Fibroblast of the aortic adventitia (primary cell): ENCODE results near the gene SHOC1. TPM values are rescaled to one million over a fixed set of nuclear protein-coding genes. Genes with fewer than 3 reads are reported as not detected.

ENCODE experiments used
- DNase-seq: peaks from one replicate; pipeline ENCODE4 v3.0.0-alpha.2; 2010; ENCODE audit warnings: low read depth
- H3K4me3 ChIP-seq: 2 replicates; pipeline ENCODE4 v1.5.1; 2011; ENCODE audit warnings: low read depth, mild to moderate bottlenecking, control low read depth, low read length, moderate library complexity
- CTCF ChIP-seq: IDR thresholded peaks from 2 replicates; pipeline ENCODE4 v1.5.1; 2011; ENCODE audit warnings: mild to moderate bottlenecking, low read length, control low read depth, inconsistent platforms; ENCODE audit not compliant: insufficient read depth
- total RNA-seq: library from RNA; depleted of rRNA; stranded (reverse); fragments of >200 nt; gene quantifications from 2 replicates; pipeline ENCODE4 v1.2.3, GENCODE V29; 2012; ENCODE audit warnings: low replicate concordance

Gene SHOC1
- total RNA-seq = 0.09 TPM in 1 of 2 replicates, not detected in the other

DNA sequence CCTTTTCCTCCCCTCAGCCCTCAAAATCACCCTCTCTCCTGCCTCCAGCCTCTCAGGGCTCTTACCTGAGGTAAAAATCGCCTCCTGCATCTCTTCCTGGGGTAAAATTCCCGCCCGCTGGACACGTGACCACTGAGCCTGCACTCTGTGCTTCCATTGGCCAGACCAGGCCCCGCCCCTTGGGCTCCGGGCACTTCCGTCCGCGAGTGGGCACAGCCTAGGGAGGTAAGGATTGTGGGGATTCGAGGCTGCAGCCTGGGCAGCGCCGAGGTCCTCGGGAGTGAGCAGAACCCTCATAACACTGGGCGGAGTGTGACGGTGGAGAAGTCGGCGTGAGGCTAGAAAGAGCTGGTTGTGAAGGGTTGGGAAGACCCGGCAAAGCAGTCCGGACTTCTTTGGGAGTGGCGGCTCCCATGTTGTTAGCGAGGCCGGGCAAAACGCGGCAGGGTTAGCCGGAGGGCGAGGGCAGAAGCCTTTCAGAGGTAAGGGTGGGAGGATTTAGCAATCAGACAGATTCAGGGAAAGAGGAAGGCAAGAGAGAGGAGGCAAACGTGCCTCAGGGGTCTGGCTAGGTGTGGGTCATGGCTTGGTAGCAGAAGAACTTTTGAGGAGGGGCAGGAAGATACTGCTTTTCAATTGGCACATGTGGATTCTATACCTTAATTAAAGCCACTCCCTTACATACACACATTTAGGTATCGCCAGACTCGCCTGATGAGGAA is at the start of gene SHOC1:
TSS of gene SHOC1 (minus strand) at position 103 of the 722 bp plus-strand sequence. CDS start 3,519 bp downstream, outside the sequence.
- H3K4me3 ChIP-seq = no peak within 1 kb of the TSS
- no peak for DNase-seq
- TF ChIP-seq CTCF = no peak

DNA sequence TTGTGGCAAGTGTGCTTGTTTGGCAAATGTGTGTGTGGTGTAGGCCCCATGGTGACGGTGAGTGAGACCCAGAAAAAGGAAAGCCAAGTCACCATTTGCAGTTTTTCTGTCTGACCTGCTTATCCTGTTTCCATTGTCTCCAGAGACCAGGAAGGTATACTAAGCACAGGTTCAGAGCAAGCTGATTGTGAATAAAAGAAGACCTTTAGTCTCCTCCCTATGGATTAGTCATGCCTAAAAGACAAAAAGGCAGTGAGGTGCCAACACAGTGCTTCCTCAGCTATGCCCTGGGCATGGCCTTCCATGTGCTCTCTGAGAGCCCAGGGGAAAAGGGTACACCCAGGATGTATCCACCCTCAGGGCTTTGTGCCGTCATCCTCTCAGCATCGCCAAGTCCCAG is 49.2 kb upstream of the SHOC1 start:
- TF ChIP-seq CTCF = no peak
- no peak overlapping the region for H3K4me3 ChIP-seq
- no peak for DNase-seq

DNA sequence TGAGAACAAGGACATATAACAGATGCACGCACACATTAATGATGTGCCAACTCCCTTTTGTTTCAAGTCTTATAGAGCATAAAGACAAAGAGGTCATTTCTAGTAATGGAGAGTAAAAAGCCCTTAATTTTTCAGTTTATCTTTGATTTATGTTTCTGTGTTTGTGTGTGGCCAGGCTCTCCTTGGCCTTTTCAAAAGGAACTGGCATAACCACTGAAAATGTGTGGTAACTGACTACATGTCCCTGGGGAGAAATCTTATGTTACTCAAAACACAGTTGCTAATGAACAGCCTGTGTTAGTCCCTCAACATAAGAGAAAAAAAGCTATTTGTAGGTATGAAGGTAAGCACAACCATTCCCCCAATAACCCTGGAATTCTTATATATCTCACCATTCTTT is 47.6 kb upstream of the SHOC1 start:
- TF ChIP-seq CTCF = no peak
- peak; percentile 64 for DNase-seq
- no peak overlapping the region for H3K4me3 ChIP-seq

- no peak for DNase-seq
- no peak for TF ChIP-seq CTCF
- no peak overlapping the region for H3K4me3 ChIP-seq
These were observed 45.7 kb upstream of the SHOC1 start for GRCh38 chr9:111840442-111840841.

DNA sequence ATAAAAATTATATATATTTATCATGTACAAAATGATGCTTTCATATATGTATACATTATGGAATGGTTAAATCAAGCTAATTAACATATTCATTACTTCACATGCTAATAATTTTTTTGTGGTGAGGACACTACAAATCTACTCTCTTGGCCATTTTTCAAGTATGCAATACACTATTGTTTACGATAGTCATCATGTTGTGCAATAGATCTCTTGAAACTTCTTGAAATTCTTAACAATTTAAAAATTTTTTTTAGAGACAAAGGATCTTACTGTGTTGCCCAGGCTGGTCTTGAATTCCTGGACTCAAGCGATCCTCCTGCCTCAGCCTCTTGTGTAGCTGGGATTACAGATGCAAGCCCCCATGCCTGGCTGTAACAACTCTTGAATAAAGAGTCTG is 45.2 kb upstream of the SHOC1 start:
- DNase-seq = peak; percentile 70
- H3K4me3 ChIP-seq = no peak overlapping the region
- TF ChIP-seq CTCF = no peak

DNA sequence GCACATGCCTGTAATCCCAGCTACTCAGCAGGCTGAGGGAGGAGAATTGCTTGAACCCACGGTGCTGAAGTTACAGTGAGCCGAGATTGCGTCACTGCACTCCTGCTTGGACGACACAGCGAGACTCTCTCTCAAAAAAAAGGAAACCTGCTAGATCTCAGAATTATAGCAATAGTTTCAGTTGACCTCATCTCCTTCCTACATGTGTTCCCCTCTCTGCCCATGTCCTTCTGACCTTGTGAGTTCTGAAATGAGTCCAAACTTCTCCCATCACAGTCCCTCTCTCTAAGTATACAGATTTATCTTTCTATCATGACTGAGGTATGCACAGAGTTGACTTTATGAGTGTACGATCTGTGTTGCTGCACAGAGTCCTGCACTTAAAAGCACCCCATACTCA is 44.6 kb upstream of the SHOC1 start:
- TF ChIP-seq CTCF = no peak
- peak; percentile 58 for DNase-seq

GRCh38 chr9:111838439-111838838 is 43.7 kb upstream of the SHOC1 start:
- no peak for TF ChIP-seq CTCF
- DNase-seq = no peak
- H3K4me3 ChIP-seq = no peak overlapping the region

More for the DNA sequence above, 44.6 kb upstream of the SHOC1 start:
- H3K4me3 ChIP-seq = no peak overlapping the region
